NCI-H187 treated with DMSO at 0.1 percent for 48 hours (cell line): ENCODE measurements around the gene KRT23.

ENCODE experiments used
- DNase-seq: peaks from one replicate; lab custom pipeline; 2025; lab: John Stamatoyannopoulos, UW

KRT23 gene

DNA sequence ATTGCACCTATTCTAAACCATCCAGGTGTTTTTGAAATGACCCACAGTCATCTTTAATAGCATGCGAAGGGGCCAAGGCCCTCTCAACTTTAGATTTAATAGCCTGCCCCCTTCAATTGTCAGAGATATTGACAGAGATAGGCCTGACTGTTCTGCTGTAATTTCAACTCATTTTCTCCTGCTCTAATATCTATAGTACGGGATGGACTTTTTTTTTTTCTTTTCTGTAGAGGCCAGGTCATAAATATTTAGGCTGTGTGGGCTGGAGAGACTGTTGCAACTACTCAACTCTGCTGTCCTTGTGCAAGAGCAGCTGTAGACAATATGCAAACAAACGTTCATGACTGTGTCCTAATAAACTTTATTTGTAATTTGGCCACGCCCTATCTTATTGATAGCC, 27.7 kb downstream of the KRT23 start:
- DNase-seq = no peak

DNA sequence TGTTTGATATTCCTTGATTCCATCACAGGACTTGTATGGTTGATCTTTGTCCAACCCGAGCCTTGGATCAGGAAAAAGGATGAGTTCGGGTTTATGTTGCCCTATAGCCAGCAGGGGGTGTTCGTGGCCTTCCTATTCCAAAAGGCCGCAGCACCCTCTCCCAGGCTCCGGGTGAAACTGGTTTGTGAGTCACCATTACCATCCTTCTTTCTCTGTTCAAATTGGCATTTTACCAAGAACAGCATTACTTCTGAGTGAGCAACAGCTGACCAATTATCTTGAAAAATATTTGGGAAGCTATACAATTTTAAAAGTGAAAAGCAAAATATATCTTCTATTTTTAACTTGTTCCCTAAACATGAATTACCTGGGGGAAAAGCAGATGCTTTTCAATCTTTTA, 28.1 kb downstream of the KRT23 start:
- peak; percentile 51 for DNase-seq

GRCh38 chr17:40906613-40907012, 30.8 kb downstream of the KRT23 start:
- DNase-seq = no peak

GRCh38 chr17:40905370-40905769, 32.1 kb downstream of the KRT23 start:
- no peak for DNase-seq

DNA sequence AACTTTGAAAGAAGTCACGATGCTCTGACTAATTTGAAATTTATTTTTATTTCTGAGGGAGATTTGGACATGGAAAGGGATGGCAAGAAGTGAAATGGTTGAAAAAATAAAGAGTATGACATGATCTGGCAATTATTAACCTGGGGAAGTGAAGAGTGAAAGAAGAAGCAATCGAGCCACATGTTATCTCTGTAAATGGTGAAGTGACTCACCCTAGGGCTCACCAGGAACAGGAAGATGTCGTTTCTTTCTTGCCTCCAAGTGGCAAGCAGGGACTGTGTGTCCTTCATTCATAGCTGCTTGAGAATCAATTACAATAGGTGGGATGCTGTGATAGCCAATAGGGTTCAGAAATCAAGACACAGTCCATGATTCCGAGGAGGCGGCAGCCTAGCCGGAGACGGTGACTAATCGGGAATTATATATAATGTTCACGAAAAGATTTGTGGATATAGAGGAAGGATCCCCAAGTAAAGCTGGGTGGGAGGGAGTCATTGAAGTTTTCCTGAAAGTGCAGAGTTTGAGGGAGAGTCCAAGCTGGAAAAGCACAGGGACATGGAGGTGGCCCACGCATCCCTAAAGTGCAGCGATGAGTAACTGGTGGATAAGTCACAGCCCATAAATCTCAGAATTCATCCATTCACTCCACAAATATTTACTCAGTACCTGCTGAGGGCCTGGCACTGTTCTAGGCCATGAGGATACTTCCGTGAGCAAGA, 34.2 kb downstream of the KRT23 start:
- peak; percentile 2 for DNase-seq

DNA sequence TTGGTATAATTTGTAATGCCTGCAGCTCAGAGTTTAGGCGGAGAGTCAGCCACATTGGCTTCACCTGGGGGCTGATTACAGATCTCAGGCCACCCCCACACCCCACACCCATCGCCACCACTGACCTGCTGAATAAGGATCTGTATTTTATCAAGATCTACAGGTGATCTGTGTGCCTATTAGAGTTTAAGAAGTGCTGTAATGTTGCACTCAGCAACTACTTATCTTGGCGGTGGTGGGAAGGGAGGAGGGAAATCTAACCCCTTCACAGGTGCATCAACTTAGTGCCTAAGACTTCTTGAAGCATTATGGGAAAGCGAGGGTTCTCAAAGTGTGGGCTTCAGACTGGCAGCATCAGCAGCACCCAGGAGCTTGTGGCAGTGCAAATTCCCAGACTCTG, 34.9 kb downstream of the KRT23 start:
- DNase-seq = no peak

- peak; percentile 8 for DNase-seq
Observed at GRCh38 chr17:40901981-40902474, 35.4 kb downstream of the KRT23 start.

- DNase-seq = no peak
Observed at GRCh38 chr17:40900809-40901356, 36.6 kb downstream of the KRT23 start.

DNA sequence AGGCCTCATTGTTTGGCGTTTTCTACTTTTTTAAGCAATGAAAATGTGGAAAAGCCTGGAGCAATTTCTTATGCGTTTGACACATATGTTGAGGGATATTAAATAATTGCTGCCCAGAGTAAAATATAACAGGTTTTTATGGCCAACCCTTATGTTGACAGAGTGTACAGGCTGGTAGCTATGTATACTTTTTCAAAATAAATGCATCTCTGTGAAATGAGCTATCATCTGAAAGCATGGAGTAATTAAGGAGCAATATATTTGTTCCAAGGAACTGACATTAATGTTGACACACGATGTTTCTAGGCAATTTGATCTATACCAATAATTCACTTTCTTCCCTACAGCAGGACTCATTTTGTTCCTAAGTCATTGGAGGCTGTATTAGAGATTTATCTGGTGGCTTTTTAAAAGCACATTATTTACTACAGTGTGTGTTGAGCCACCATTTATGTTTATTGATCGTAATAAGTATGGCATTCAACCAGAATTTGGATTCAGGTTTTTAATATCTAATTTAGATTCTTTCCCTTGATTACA, 40.5 kb downstream of the KRT23 start:
- DNase-seq = no peak

- DNase-seq = no peak
Observed at GRCh38 chr17:40895106-40895730, 42.2 kb downstream of the KRT23 start.

GRCh38 chr17:40888196-40888720, 49.2 kb downstream of the KRT23 start:
- no peak for DNase-seq

DNA sequence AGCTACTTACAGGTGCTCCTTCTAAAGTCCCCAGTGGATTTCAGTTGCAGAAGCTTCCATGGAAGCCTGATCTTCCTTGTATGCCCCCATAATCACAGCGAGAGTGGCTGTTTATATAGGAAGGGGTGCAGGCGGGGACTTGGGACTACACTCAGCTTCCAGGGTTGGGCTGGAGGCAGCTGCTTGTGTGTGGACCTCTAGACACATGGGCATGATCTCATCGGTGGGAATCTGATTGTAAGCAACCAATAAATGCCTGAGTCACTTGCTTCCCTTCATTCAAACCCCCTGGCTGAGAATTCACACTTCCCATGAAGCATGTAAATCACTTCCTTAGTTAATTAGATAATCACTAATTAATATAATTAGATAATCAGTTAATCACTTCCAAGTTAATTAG, 51.4 kb downstream of the KRT23 start:
- no peak for DNase-seq

GRCh38 chr17:40884708-40885512, 52.5 kb downstream of the KRT23 start, which contains the start of gene KRT20:
KRT20 (minus strand) TSS chr17:40885242; CDS start chr17:40885185, 57 bp downstream.
- no peak for DNase-seq

DNA sequence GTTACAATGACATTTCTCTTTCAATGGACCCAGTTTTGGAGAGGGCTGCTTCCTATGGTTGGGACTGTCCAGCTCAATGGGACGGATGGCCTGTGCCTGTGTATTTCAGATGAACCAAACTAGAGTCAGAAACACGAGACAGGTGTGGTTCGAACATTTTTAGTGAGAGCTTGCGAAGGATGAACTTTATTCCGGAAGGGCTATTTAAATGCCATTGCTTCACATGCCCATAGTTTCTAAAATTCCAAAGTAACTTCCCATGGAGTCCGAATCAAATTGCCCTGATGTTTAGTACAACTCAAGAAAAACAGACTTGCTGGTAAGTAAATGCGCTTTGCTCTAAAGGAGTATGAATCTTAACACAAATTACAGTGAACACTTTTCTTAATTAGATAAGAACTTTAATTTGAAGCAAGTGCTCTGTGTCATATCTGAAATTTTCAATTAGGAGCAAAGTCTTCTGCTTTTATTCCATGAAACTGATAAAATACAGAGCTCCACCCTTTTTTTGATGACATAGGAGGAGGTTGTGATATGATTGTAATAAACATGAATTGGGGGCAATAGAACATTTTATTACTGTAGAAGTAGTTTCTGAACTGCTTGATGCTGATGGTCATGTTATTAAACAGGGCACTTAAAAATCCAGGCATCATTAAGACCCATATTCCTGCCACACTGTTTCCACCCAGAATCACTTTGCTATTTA, 53.7 kb downstream of the KRT23 start:
- DNase-seq = no peak

DNA sequence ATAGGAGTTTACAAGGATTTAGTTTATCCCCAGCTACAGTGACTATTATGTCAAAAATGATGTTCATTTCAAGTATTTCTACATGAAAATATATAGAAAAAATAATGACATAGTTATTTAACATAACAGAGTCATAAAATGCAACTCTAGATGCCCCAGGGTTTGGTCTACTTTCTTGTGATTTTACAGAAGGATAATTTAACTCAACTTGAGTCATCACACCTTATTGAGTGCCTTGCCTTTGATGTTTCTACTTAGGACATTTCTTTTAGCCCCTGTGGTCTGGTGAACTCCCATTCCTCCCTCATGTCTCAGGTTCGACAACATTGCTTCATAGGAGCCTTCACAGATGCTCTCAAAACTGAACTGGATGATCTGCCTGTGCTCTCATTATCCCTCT, 54.4 kb downstream of the KRT23 start:
- DNase-seq = no peak

DNA sequence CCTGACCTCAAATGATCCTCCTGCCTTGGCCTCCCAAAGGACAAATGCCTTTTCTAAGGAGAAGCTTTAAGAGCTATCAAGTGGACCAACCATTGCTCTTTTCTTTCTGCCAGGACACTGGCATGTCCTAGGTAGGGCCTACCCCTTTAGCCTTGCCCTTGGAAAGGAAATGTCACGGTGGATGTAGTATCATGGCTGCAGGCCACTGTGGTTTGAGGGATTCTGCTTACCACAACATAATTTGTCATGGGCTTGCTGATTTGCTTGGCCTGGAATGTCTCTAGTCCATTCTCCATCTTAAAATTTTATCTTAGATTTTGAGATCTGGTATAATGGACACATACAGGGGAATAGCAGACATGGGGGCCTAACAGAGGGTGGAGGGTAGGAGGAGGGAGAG, 58.4 kb downstream of the KRT23 start:
- no peak for DNase-seq

- no peak for DNase-seq
Observed at GRCh38 chr17:40878044-40878443, 59.4 kb downstream of the KRT23 start.

GRCh38 chr17:40873801-40874200, 63.6 kb downstream of the KRT23 start:
- no peak for DNase-seq

GRCh38 chr17:40873255-40873654, 64.2 kb downstream of the KRT23 start:
- DNase-seq = no peak
